ENCODE measurements around the gene PIK3CA.

PIK3CA gene

GRCh38 chr3:179158336-179159039 lies 10.3 kb downstream of the PIK3CA start:
- DNase-seq = no peak

GRCh38 chr3:179163503-179163902 lies 15.3 kb downstream of the PIK3CA start:
- no peak for DNase-seq

- no peak for DNase-seq
These were observed 16.7 kb downstream of the PIK3CA start for GRCh38 chr3:179164857-179165256.

GRCh38 chr3:179166561-179167201 lies 18.5 kb downstream of the PIK3CA start:
- DNase-seq = no peak

- no peak for DNase-seq
These were observed 20.8 kb downstream of the PIK3CA start for GRCh38 chr3:179168918-179169317.

DNA sequence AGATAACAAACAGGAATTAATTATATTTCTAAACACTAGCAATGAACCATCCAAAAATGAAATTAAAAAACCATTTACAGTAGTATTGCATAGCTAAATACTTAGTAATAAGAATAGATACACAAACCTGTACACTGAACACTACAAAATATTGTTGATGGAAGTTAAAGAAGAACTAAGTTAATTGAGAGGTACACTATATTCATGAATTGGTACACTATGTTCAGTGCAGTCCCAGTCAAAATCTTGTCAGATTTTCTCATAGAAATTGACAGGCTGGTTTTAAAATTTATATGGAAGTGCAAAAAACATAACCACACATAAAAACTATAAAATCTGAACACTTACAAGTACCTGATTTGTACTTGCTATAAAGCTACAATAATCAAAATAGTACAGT lies 24.4 kb downstream of the PIK3CA start:
- no peak for DNase-seq

GRCh38 chr3:179174316-179174715 lies 26.2 kb downstream of the PIK3CA start:
- DNase-seq = no peak

DNA sequence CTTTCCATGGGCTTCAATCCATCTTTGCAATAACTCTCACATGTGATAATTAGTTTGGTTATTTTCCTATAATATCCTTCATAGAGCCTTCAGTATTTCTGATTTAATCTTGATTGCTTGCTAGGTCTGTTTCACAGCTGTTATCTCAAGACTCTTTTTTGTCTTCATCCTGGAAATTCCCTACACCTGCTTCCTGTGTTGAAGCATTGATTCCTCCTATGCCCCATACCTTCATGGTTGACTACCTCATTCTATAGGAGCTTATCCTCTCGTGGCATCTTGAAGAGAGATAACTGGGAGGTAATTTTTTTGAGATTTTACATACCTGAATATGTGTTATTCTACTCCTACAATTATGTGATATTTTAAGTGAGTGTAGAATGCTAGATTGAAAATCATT lies 26.7 kb downstream of the PIK3CA start:
- no peak for DNase-seq

GRCh38 chr3:179175358-179175757 lies 27.2 kb downstream of the PIK3CA start:
- DNase-seq = no peak

DNA sequence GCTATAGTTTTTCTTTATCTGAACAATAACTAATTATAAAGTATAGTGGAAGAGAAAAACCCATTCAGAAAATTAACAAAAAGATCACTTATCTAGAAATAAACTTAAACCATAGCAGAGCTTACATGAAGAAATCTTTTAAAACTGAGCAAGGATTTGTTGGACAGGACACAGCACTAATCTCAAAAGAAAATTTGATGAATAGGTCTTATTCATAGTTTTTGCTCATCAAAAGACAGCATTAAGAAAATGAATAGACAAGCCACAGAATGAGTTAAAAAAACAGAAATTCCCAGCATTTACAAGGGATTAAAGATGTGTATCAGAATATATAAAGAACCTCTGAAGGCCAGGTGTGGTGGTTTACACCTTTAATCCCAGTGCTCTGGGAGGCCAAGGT lies 29.5 kb downstream of the PIK3CA start:
- no peak for DNase-seq

DNA sequence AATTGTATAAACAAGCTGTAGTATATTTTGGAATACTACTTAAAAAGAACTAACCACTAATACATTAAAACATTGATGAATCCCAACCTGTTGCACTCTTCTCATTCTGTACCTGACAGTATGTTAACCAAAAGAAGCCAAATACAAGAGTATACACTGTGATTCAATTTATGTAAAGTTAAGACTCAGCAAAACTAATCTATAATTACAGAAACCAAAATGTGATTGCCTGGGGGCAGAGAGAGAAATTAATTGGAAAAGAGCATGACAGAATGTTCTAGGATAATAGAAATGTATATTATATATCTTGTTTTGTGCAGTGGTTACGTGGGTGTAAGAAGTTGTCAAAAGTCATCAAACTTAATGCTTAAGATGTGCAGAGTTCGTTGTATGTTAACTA lies 31.1 kb downstream of the PIK3CA start:
- no peak for DNase-seq

DNA sequence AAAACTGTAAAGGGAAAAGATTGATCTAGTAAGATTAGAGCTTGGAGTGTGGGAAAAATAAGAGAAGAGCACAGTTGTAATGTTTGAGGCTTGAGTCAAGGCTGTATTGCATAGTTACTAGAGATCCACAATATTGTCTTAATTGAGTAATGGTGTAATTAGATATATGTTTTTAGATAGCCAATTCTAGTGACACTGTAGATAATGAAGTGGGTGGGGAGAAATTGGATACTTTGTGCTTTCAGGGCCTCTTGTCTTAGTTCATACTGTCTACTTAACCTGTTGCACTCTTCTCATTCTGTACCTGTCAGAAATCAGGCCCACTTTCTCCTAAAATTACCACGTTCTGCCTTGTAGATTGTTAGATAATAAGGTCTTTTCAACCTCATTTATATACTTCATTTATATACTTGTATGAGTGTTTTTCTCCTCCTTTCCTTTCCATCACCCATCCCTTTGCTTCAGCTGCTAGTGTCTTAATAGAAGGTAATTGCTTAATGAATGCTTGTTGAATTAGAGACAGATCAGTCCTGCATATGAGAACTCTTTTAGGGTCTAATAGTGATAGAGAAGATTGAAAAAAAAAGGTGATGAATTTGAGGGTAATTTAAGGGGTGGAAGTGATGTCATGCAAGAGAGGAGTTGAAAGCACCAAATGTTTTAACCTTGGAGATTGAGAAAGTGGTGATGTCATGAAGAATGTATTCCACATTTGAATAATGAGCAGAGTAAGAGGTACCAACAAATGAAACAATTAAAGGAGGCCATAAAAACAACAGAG lies 32.0 kb downstream of the PIK3CA start:
- no peak for DNase-seq

- no peak for DNase-seq
These were observed 32.9 kb downstream of the PIK3CA start for GRCh38 chr3:179181021-179181472.

GRCh38 chr3:179181993-179182551 lies 33.9 kb downstream of the PIK3CA start:
- no peak for DNase-seq

DNA sequence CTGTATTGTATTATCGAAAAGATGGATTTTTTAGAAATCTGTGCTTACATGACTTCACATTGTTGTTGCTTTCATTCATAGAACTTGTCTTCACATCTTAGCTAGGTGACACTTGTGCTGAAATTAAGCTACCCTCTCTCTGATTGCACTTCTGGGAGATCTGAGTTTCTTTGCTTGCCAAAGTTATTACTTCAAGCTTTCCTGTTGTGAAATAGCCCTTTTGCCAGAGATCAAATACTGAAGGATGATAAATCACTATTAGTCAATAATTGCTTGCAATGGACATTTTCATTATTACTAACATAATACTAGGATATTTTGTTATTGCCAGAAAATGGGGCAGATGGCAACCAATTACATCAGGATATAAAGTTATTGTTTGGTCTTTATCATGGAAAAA lies 34.7 kb downstream of the PIK3CA start:
- no peak for DNase-seq

DNA sequence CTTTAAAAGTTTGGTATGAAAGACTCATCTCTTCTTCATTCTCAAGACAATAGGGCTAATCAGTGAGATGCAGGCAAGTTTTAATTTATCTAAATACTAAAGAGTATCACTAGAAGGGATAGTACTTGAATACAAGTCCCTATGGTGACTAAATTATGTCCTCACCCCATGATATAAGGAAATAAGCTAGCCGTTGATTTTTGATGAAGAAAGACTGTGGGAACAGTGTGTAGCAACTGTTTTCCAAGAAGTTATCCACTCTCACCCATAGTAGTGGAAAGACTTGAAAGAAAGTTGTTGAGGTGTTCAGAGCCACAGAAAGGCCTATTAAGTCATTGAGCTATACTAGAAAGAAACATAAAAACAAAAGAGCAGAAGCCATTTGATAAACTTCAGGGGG lies 36.7 kb downstream of the PIK3CA start:
- DNase-seq = no peak

GRCh38 chr3:179186426-179186825 lies 38.3 kb downstream of the PIK3CA start:
- DNase-seq = no peak

- no peak for DNase-seq
These were observed 41.6 kb downstream of the PIK3CA start for GRCh38 chr3:179189759-179190158.

DNA sequence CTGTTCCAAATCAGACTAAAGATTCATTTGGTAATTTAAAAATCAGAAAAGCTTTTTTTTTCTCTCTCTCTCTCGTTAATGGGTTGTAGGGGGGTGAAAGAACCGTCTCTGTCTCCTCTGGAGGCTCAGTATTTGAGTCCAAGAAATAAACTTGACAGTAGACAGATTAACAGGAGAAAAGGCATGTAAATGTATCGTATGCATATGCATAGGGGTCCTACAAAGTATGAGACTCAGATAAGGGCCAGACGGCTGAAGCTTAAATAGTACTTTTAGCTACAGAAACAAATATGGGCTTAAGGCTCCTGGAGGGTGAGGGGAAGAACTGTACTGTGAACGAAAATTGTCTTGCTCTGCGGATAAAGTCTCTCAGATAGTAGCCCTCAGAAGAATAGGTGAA lies 42.4 kb downstream of the PIK3CA start:
- no peak for DNase-seq

- DNase-seq = no peak
These were observed 44.4 kb downstream of the PIK3CA start for GRCh38 chr3:179192542-179192941.

GRCh38 chr3:179194931-179195330 lies 46.8 kb downstream of the PIK3CA start:
- DNase-seq = no peak

DNA sequence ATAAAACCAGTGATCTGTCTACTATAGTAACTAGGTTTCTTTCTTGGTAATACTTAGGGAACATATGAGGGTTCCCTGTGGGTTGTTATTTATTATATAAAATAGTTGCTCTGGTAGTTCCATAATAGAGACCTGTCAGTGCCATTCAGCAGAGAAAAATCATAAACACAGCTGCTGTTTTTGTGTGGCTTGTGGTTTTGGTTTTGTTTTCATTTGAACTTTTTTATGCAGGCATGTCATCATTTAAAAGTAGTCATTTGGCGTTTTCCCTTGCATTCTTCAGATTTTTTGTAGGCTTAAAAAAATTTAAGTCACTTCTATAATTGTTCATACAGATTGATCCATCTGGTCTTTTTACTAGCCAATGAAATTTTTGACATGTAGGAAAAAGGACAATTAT lies 47.9 kb downstream of the PIK3CA start:
- DNase-seq = no peak

- DNase-seq = no peak
These were observed 48.5 kb downstream of the PIK3CA start for GRCh38 chr3:179196700-179197099.

GRCh38 chr3:179200790-179201189 lies 52.6 kb downstream of the PIK3CA start:
- no peak for DNase-seq

Data from activated CD4-positive, alpha-beta T cell treated with anti-CD3 and anti-CD28 coated beads, Interleukin-2, amount 50 U/mL, for 4 hours (primary cell).